ENCODE data around the gene RO60.

Gene RO60

DNA sequence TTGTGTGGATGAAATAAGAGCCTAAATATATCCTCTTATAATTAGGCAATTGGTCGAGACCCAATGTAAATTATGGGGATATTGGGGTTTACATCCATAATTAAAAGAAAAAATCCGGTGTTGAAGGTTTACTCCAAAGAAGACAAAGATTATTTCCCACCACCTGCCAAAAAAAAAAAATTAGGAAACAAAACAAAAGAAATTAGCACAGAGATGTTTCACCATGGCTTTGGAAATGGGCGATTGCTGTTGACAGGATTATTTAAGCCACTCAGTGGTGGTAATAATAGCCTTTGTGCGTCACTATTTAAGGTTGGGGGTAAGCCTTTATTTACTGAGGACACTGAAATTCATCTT lies 46.4 kb downstream of the RO60 start:
- DNase-seq (ENCODE audit: low read depth in 2 of 2, low spot score in 1 of 2): no peak

DNA sequence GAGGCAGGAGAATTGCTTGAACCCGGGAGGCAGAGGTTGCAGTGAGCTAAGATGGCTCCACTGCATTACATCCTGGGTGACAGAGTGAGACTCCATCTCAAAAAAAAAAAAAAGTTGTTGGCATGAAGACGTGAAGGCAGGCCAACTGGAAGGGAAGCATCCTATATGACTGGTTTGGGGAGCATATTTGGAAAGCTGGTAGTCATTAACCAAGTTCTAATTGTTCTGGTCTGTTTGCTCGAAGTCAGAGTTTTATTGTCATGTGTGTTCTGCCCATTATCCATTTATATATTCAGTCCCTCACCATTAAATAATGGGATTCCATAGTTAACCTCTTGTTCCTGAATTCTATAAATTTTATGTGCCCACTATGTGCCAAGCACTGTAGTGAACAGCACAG lies 49.1 kb downstream of the RO60 start:
- no peak for DNase-seq (ENCODE audit: low read depth in 2 of 2, low spot score in 1 of 2)
